Measurements from ENCODE around the gene NF1.

NF1 gene

GRCh38 chr17:31392856-31393748 lies 298.3 kb downstream of the NF1 start:
- H3K9me3 ChIP-seq (ENCODE audit: control insufficient read depth, low read length) = no peaks in the 10 kb centered on the region
- no peak overlapping the region for H3K27ac ChIP-seq (ENCODE audit: insufficient read depth, low read depth, low read length, poor library complexity, severe bottlenecking)
- 82 to 87% methylated on average over 17 of the region's 17 CpGs for WGBS, 2 experiments
- H3K27me3 ChIP-seq (ENCODE audit: control insufficient read depth, insufficient read depth, low read length, poor library complexity, severe bottlenecking) = peaks cover 49% of the 10 kb centered on the region
- no peak overlapping the region for H3K4me3 ChIP-seq (ENCODE audit: insufficient read depth, low read depth, low read length)
- no peaks in the 10 kb centered on the region for H3K36me3 ChIP-seq (ENCODE audit: control insufficient read depth, insufficient read depth, low read length)
- peaks cover 12% of the 10 kb centered on the region for H3K4me1 ChIP-seq (ENCODE audit: control insufficient read depth, insufficient read depth, low read length)

DNA sequence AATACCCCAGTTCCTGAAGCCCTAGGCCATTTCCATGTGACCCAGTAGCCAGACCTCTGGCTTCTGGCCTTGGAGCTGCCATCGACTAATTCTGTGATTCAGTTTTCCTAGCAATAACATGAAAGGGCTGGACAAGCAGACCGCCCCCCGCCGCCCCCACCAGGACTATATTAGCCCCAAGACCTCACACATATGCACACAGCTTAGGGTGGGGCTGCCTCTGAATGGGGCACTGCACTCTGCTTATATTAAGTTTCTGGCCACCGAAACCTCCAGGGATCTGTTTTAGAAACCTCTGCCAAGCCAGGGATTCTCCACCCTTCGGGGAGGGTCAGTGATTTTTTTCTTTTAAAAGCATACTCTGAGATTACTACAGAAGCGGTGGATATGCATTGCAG lies 299.0 kb downstream of the NF1 start:
- H3K4me1 ChIP-seq (ENCODE audit: control insufficient read depth, insufficient read depth, low read length) = peaks cover 12% of the 10 kb centered on the region
- H3K36me3 ChIP-seq (ENCODE audit: control insufficient read depth, insufficient read depth, low read length) = no peaks in the 10 kb centered on the region
- H3K9me3 ChIP-seq (ENCODE audit: control insufficient read depth, low read length) = no peaks in the 10 kb centered on the region
- WGBS, 2 experiments = 88 to 91% methylated on average over 7 of the region's 7 CpGs
- peaks cover 49% of the 10 kb centered on the region for H3K27me3 ChIP-seq (ENCODE audit: control insufficient read depth, insufficient read depth, low read length, poor library complexity, severe bottlenecking)
- no peak overlapping the region for H3K4me3 ChIP-seq (ENCODE audit: insufficient read depth, low read depth, low read length)
- H3K27ac ChIP-seq (ENCODE audit: insufficient read depth, low read depth, low read length, poor library complexity, severe bottlenecking) = no peak overlapping the region

- Histone ChIP-seq H3K9me3 (ENCODE audit: control insufficient read depth, low read length) (no peaks in the 10 kb centered on the region), H3K27ac (ENCODE audit: insufficient read depth, low read depth, low read length, poor library complexity, severe bottlenecking) (no peak overlapping the region), H3K4me1 (ENCODE audit: control insufficient read depth, insufficient read depth, low read length) (peaks cover 10% of the 10 kb centered on the region), H3K36me3 (ENCODE audit: control insufficient read depth, insufficient read depth, low read length) (no peaks in the 10 kb centered on the region), H3K4me3 (ENCODE audit: insufficient read depth, low read depth, low read length) (no peak overlapping the region), H3K27me3 (ENCODE audit: control insufficient read depth, insufficient read depth, low read length, poor library complexity, severe bottlenecking) (peaks cover 46% of the 10 kb centered on the region)
- 25 to 39% methylated on average over 4 to 11 of the region's 11 CpGs for WGBS, 2 experiments
These were observed 299.8 kb downstream of the NF1 start for GRCh38 chr17:31394544-31394943.

- 88 to 91% methylated on average over 8 of the region's 8 CpGs for WGBS, 2 experiments
These were observed 302.6 kb downstream of the NF1 start for GRCh38 chr17:31397256-31397939.

DNA sequence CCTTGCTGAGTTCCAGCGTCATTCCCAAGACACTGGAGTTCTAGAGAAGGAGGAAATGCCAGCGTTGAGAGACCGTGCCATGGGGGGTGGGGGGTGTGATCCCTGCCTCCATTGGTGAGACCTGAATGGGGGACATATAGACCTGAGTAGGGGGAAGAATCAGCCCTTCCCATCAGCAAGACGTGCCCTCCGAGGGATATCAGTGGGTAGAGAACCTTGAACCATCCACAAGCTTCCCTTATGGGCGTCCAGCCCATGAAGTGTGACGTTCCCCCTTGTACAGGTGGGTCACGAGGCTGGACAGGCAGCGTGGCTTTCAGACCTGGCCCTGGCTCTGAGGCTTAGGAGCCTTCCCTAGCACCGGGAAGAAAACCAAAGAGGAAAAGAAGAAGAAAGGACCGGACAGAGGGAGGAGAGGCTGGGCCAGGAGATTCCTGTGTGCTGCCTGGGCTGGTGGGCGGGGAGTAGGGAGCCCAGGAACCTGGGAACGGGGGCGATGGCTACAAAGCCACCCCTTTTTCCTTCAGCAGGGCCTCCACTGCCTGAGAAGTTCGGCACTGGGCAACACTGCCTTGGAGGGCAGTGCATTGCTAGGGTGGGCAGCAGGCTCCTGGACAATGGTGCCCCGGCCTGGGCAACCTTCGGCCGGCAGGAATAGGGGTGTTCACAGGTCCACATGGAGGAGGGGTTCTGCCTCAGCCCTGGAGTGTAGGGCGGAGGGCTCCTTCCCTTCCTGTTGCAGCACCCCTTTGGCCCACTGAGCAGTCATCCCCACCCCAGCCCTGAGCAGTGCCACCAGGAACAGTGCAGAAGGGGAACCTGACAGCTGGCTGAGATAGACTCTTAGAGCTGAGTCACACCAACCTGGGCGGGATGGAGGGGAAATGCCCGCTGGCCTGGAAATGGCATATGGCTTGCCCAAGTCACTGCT lies 303.9 kb downstream of the NF1 start:
- Histone ChIP-seq H3K9me3 (ENCODE audit: control insufficient read depth, low read length) (no peaks in the 10 kb centered on the region), H3K27me3 (ENCODE audit: control insufficient read depth, insufficient read depth, low read length, poor library complexity, severe bottlenecking) (peaks cover 9% of the 10 kb centered on the region), H3K36me3 (ENCODE audit: control insufficient read depth, insufficient read depth, low read length) (no peaks in the 10 kb centered on the region), H3K27ac (ENCODE audit: insufficient read depth, low read depth, low read length, poor library complexity, severe bottlenecking) (no peak overlapping the region), H3K4me3 (ENCODE audit: insufficient read depth, low read depth, low read length) (no peak overlapping the region), H3K4me1 (ENCODE audit: control insufficient read depth, insufficient read depth, low read length) (no peaks in the 10 kb centered on the region)
- WGBS, 2 experiments = 88 to 90% methylated on average over 21 of the region's 21 CpGs

More at GRCh38 chr17:31397256-31397939, 302.6 kb downstream of the NF1 start:
- Histone ChIP-seq H3K9me3 (ENCODE audit: control insufficient read depth, low read length) (no peaks in the 10 kb centered on the region), H3K4me3 (ENCODE audit: insufficient read depth, low read depth, low read length) (no peak overlapping the region), H3K27ac (ENCODE audit: insufficient read depth, low read depth, low read length, poor library complexity, severe bottlenecking) (no peak overlapping the region), H3K4me1 (ENCODE audit: control insufficient read depth, insufficient read depth, low read length) (peaks cover 1% of the 10 kb centered on the region), H3K36me3 (ENCODE audit: control insufficient read depth, insufficient read depth, low read length) (no peaks in the 10 kb centered on the region), H3K27me3 (ENCODE audit: control insufficient read depth, insufficient read depth, low read length, poor library complexity, severe bottlenecking) (peaks cover 21% of the 10 kb centered on the region)

GRCh38 chr17:31400481-31400950 lies 305.7 kb downstream of the NF1 start:
- WGBS, 2 experiments = 83 to 85% methylated on average over 11 of the region's 11 CpGs
- Histone ChIP-seq H3K4me3 (ENCODE audit: insufficient read depth, low read depth, low read length) (no peak overlapping the region), H3K27ac (ENCODE audit: insufficient read depth, low read depth, low read length, poor library complexity, severe bottlenecking) (no peak overlapping the region), H3K4me1 (ENCODE audit: control insufficient read depth, insufficient read depth, low read length) (no peaks in the 10 kb centered on the region), H3K36me3 (ENCODE audit: control insufficient read depth, insufficient read depth, low read length) (no peaks in the 10 kb centered on the region), H3K27me3 (ENCODE audit: control insufficient read depth, insufficient read depth, low read length, poor library complexity, severe bottlenecking) (no peaks in the 10 kb centered on the region), H3K9me3 (ENCODE audit: control insufficient read depth, low read length) (no peaks in the 10 kb centered on the region)

DNA sequence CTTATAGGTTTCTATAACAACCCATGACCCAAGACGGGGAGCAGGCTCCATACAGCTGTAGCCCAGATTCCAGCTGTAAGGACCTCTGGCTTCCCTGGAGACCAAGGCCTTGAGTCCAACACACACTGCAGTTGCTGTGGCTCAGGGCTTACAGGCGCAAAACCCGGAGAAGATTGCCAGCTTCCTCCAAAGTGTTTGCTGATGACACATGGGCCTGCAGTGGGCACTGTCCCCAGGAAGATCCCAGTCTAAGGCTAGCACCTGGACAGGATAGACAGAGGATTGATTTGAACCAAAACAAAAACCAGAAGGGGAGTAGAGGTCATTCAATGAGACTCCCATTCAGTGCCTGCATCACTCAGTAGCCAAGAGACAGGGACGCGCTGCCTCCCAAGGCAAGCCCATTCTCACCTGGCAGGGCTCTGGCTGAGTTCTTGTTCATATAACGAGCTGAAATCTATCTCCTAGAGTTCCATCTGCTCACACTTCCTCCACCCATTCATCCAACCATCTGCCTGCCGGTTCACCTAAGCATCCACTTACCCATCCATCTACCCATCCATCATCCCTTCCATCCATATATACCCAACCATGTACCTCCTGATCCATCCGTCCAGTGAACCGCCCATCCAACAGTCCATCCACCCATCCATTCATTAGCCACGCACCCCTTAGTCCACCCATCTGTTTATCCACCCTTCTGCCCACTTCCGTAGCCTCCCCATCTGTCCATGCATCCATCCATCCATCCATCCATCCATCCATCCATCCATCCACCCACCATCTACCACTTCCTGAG lies 306.9 kb downstream of the NF1 start:
- Histone ChIP-seq H3K27ac (ENCODE audit: insufficient read depth, low read depth, low read length, poor library complexity, severe bottlenecking) (no peak overlapping the region), H3K4me3 (ENCODE audit: insufficient read depth, low read depth, low read length) (no peak overlapping the region), H3K36me3 (ENCODE audit: control insufficient read depth, insufficient read depth, low read length) (no peaks in the 10 kb centered on the region), H3K9me3 (ENCODE audit: control insufficient read depth, low read length) (no peaks in the 10 kb centered on the region), H3K4me1 (ENCODE audit: control insufficient read depth, insufficient read depth, low read length) (no peaks in the 10 kb centered on the region), H3K27me3 (ENCODE audit: control insufficient read depth, insufficient read depth, low read length, poor library complexity, severe bottlenecking) (no peaks in the 10 kb centered on the region)
- 91 to 93% methylated on average over 11 of the region's 11 CpGs for WGBS, 2 experiments

DNA sequence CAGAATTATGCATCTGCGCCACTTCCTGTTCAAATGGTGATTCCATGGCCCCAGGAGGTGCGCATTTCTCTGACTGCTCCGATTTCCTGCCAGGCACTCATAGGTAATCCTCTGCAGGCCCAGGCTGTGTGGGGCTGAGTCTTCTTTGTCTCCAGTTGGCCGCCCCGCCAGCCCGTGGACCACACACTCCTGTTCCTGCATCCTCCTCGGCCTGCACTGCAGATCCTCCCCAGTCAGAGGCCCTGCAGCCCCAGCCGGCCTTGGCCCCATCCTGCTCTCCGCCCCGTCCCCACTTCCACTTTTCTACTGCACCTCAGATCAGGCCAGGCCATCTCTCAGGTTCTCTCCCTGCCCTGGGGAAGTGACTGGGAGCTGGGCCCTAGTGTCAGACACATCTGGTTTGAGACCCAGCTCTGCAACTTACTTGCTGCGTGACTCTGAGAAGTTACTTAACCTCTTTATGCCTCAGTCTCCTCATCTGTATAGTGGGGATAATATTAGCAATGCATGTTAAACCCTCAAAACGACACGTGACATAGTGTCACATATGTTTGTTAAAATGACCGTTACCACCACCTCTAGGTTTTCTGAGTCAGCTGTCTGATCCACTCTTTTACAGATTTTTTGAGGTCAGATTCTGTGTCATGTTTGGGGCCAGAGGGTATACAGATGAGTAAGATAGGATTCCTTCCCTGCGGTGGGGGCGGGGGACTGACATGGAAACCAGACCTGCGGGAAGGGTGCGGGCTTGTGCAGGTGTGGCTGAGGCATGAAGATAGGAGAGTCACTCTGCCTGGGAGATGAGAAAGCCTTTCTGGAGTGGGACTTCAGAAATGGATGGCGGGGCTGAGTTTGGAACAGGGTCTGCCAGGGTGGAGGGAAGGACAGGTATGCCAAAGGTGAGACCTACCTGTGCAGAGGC lies 309.5 kb downstream of the NF1 start:
- no peaks in the 10 kb centered on the region for H3K27me3 ChIP-seq (ENCODE audit: control insufficient read depth, insufficient read depth, low read length, poor library complexity, severe bottlenecking)
- no peaks in the 10 kb centered on the region for H3K36me3 ChIP-seq (ENCODE audit: control insufficient read depth, insufficient read depth, low read length)
- no peaks in the 10 kb centered on the region for H3K4me1 ChIP-seq (ENCODE audit: control insufficient read depth, insufficient read depth, low read length)
- 90 to 92% methylated on average over 19 of the region's 19 CpGs for WGBS, 2 experiments
- H3K9me3 ChIP-seq (ENCODE audit: control insufficient read depth, low read length) = no peaks in the 10 kb centered on the region
- no peak overlapping the region for H3K27ac ChIP-seq (ENCODE audit: insufficient read depth, low read depth, low read length, poor library complexity, severe bottlenecking)
- H3K4me3 ChIP-seq (ENCODE audit: insufficient read depth, low read depth, low read length) = no peak overlapping the region
